Measurements from ENCODE around the gene CPN2.

The CPN2 gene

DNA sequence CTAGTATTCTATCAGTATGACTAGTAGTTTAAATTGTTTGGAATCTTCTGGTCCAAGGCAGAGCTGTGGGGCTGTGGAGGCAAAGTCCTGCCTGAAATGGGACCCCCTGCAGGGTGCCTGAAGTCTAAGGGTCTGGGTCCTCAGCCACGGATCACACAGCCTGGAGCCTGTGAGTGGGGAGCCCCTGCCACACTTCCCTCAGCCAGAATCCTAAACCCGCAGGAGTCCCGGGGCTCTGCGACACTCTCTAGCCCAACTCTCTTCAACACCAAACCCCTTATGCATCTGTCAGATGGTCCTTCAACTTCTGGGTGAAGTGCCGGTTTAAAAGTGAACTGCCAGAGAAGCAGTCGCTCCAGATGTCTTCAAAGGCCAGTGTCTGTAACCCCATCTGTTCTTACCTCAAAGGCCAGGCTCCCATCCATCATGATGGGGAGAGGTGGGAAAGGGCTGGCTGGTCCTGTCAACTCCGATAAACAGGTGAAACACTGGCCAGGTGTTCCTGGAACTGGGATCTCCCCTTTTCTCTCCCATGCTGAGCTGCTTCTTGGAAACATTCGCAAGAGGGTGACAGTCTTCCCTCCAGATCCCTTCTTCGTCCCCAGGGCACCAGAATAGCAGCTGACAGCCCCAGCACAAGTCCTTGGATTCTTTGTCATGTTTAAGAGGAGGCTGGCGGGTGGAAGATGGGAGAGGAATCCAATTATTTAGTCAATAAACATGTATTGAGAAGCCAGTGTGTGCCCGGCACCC, 45.6 kb downstream of the CPN2 start:
- H3K4me3 ChIP-seq (ENCODE audit: low read depth, low read length) = no peak overlapping the region
- TF ChIP-seq, protein P1, sequence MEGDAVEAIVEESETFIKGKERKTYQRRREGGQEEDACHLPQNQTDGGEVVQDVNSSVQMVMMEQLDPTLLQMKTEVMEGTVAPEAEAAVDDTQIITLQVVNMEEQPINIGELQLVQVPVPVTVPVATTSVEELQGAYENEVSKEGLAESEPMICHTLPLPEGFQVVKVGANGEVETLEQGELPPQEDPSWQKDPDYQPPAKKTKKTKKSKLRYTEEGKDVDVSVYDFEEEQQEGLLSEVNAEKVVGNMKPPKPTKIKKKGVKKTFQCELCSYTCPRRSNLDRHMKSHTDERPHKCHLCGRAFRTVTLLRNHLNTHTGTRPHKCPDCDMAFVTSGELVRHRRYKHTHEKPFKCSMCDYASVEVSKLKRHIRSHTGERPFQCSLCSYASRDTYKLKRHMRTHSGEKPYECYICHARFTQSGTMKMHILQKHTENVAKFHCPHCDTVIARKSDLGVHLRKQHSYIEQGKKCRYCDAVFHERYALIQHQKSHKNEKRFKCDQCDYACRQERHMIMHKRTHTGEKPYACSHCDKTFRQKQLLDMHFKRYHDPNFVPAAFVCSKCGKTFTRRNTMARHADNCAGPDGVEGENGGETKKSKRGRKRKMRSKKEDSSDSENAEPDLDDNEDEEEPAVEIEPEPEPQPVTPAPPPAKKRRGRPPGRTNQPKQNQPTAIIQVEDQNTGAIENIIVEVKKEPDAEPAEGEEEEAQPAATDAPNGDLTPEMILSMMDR (IDR thresholded peaks at IDR 0.05; ENCODE audit: insufficient read depth, low read length, missing control alignments) = no peak
- DNase-seq (ENCODE audit: low read depth, low spot score) = no peak
- POLR2A ChIA-PET = interaction anchor here (0.7 kb wide), 1 partner anchor 521 kb away, joined by 3 read pairs; no protein-coding TSS in a partner anchor
- CTCF ChIA-PET = interaction anchor here (1.0 to 4.1 kb wide), 2 partner anchors 11 to 525 kb away, joined by 3 to 27 read pairs; no protein-coding TSS in a partner anchor

DNA sequence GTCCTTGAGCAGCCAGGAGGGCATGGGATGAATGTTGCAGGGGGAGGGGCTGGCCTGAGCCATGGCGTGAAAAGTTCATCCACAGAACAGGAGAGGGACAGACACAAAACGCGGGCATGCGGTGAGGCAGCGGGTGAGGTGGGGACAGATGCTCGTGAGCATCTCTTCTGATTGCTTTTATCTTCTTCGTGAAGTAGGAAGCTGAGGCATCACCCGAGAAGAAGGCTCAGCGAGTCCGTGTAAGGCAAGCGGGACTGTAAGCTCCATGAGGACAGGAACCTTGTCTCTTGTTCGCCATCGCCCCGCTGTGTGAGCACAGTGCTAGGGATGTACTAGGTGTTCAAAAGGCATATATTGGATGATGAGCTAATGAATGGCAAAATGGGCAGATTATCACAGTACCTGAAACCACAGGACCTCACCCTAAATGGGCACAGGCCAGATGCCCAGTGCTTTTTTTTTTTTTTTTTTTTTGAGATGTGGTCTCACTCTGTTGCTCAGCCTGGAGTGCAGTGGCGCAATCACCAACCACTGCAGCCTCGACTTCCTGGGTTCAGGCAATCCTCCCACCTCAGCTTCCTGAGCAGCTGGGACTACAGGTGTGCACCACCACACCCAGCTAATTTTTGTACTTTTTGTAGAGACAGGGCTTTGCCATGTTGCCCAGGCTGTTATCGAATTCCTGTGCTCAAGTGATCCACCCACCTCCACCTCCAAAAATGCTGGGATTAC, 46.8 kb downstream of the CPN2 start:
- DNase-seq (ENCODE audit: low read depth, low spot score) = no peak
- TF ChIP-seq, protein P1 (IDR thresholded peaks at IDR 0.05; ENCODE audit: insufficient read depth, low read length, missing control alignments) = no peak
- POLR2A ChIA-PET = no interaction called here
- no peak overlapping the region for H3K4me3 ChIP-seq (ENCODE audit: low read depth, low read length)
- CTCF ChIA-PET = interaction anchor here (0.8 to 4.1 kb wide), 2 partner anchors 12 to 524 kb away, joined by 4 to 27 read pairs; no protein-coding TSS in a partner anchor

DNA sequence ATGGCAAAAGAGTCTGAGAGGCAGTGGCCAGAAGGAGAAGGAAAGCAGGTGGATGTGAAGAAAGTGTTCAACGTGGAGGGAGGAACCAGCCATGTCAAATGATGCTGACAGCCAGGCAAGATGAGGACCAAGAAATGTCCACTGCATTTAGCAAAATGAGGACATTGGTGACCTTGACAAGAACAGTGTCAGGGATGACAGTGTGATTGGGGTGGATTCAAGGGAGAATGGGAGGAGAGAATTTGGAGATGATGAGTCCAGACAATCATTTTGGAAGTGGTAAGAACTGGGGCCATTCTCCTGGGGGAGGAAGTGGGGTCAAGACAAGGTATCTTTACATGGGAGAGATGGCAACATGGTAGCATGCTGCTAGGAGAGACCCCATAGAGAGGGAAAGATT, 47.4 kb downstream of the CPN2 start:
- DNase-seq (ENCODE audit: low read depth, low spot score) = no peak
- ChIA-PET POLR2A (no interaction called here), CTCF (interaction anchor here (4.1 kb wide), 1 partner anchor 12 kb away, joined by 27 read pairs; no protein-coding TSS in a partner anchor)
- H3K4me3 ChIP-seq (ENCODE audit: low read depth, low read length) = no peak overlapping the region
- TF ChIP-seq, protein P1 (IDR thresholded peaks at IDR 0.05; ENCODE audit: insufficient read depth, low read length, missing control alignments) = no peak

DNA sequence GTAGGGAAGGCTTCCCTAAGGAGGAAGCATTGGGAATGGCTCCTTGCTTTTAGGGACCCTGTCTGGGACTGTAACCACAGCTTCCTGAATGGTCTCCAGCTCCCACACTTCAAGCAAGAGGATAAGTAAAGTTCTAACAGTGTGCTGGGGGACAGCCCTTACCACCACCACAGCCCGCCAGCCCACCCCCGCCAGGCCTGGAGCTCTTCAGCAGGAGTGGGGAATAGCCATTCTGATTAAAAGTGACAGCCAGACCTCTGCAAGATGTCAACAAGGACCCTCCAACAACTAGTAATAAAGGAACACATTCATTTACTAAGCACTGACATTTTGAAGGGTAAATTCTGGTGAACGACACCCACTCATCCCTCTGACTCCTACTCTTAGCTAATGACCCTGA, 49.4 kb downstream of the CPN2 start:
- no peak for DNase-seq (ENCODE audit: low read depth, low spot score)
- H3K4me3 ChIP-seq (ENCODE audit: low read depth, low read length) = no peak overlapping the region
- CTCF ChIA-PET = interaction anchor here (1.3 to 3.7 kb wide), 2 partner anchors 14 to 521 kb away, joined by 4 to 20 read pairs; no protein-coding TSS in a partner anchor
- TF ChIP-seq, protein P1 (IDR thresholded peaks at IDR 0.05; ENCODE audit: insufficient read depth, low read length, missing control alignments) = no peak
- POLR2A ChIA-PET = no interaction called here

DNA sequence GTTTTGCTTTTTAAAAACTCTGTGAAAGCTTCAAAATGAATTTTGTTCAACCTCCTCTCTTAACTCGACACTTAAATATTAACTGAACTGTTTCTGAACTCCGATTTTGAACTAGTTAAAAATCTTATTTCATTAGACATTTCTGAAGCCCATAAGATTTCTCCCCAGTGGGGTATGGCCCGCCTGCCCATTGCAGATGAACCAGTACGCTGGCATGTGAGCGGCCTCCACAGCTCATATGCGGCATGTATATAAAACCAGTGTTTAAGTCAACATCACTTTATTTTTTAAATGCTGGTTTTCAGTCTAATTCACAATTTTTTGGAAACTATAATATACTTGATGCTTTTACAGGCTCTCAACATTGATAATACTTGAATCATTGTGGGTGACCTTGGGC, 50.2 kb downstream of the CPN2 start:
- DNase-seq (ENCODE audit: low read depth, low spot score) = no peak
- TF ChIP-seq, protein P1 (IDR thresholded peaks at IDR 0.05; ENCODE audit: insufficient read depth, low read length, missing control alignments) = no peak
- ChIA-PET CTCF (interaction anchor here (3.7 kb wide), 1 partner anchor 15 kb away, joined by 20 read pairs; no protein-coding TSS in a partner anchor), POLR2A (no interaction called here)
- no peak overlapping the region for H3K4me3 ChIP-seq (ENCODE audit: low read depth, low read length)

DNA sequence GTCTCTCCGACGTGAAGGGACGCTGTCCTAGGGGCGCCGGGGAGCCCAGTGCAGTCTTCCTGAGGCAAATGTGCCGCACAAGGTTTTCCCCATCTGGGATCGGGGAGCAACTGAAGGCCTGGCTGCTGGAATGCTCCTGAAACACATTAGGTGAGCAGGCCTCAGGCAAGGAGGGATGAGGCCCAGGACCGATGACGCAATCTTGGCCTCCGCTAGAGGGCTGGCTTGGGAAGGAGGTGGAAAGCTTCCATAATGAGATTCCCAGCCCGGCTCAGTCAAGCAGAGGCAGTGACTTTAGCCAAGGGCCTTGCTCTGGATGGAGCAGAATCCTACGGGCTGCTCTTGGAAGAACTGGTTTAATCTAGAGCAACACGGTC, 50.8 kb downstream of the CPN2 start:
- POLR2A ChIA-PET = no interaction called here
- TF ChIP-seq, protein P1 (IDR thresholded peaks at IDR 0.05; ENCODE audit: insufficient read depth, low read length, missing control alignments) = no peak
- CTCF ChIA-PET = interaction anchor here (3.7 kb wide), 1 partner anchor 15 kb away, joined by 20 read pairs; no protein-coding TSS in a partner anchor
- DNase-seq (ENCODE audit: low read depth, low spot score) = no peak
- H3K4me3 ChIP-seq (ENCODE audit: low read depth, low read length) = no peak overlapping the region

Data from AG04449 (cell line).